Measurements from ENCODE around the gene C9orf153.

C9orf153 gene

DNA sequence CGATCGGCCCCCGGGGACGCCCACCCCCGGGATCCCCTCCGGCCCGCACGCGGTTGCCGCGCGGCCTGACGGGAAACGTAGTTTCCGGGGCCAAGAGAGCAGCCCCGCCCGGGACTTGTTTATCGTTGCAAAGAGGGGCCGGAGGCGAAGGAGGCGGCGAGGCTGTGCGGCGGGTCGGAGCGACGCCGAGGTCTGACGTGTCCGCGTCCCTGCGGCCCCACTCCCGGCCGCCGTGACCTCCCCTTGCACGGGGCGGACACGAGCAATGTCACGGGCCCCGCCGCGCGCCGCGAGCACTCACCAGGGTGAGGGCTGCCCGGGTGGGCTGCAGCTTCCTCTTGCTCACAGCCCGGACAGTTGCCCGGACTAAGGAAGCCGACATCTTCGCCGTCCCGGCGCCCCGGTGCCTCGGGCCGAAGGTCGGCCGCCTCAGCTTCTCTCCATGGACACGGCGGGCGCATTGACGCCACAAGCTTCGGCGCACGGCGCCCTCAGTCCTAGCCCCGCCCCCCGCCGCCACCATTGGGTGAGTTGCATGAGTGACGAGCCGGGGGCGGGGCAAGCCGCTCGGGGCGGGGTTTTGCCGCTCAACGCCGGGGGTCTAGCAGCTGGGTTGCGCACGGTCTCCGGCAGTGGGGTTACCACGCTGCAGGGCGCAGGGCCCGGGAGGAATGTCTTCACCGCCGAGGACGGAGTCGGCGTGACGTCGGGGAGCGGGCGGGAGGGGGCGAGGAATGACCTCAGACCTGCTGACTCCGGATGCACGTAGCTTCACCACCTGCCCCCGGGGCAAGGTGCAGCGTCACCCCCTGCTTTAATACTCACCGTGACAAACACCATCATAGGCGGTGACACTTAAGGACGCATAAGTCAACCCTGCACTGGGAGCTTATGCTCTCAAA lies 22.9 kb upstream of the C9orf153 start, which contains the start of gene ISCA1:
Gene ISCA1, minus strand, starts transcription at position 462 of the 902 bp plus-strand sequence. Its CDS starts 80 bp downstream, at position 382.
- peak within 1 kb of the TSS; percentile 94 for H3K27ac ChIP-seq
- TF ChIP-seq, protein P1, sequence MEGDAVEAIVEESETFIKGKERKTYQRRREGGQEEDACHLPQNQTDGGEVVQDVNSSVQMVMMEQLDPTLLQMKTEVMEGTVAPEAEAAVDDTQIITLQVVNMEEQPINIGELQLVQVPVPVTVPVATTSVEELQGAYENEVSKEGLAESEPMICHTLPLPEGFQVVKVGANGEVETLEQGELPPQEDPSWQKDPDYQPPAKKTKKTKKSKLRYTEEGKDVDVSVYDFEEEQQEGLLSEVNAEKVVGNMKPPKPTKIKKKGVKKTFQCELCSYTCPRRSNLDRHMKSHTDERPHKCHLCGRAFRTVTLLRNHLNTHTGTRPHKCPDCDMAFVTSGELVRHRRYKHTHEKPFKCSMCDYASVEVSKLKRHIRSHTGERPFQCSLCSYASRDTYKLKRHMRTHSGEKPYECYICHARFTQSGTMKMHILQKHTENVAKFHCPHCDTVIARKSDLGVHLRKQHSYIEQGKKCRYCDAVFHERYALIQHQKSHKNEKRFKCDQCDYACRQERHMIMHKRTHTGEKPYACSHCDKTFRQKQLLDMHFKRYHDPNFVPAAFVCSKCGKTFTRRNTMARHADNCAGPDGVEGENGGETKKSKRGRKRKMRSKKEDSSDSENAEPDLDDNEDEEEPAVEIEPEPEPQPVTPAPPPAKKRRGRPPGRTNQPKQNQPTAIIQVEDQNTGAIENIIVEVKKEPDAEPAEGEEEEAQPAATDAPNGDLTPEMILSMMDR (conservative IDR thresholded peaks at IDR 0.05; ENCODE audit: low read depth), result no peak
- POLR2A ChIA-PET (ENCODE audit: low non-redundant PET), result interaction anchor here (1.1 to 1.4 kb wide), 2 partner anchors 17 to 69 kb away, joined by 3 to 4 read pairs; no protein-coding TSS in a partner anchor
- DNase-seq (ENCODE audit: low spot score), result peak; percentile 90
- CTCF ChIA-PET, result no interaction called here

DNA sequence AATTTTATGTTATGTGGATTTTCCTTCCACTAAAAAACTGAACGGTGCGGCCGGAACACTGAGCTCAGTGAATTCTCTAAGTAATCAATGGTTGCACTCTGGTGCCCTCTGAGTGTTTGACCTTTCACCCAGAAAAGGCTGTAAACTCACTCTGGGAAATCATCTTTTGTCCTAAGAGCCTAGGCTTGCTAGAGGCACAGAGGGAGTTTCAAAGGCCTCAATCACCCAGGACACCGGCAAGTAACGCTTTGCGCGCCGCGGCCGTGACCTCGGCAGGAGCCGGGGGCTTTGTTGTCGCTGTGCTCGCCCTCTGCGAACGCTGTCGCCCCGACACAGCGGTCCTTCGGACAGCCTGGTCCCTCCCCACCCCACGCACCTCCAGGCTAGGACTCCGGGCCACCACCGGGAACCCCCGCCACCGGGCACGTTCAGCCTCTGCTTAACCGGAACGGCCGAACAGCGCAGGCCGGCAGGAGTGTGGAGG lies 22.2 kb upstream of the C9orf153 start:
- POLR2A ChIA-PET (ENCODE audit: low non-redundant PET), result interaction anchor here (1.4 kb wide), 1 partner anchor 18 kb away, joined by 4 read pairs; no protein-coding TSS in a partner anchor
- TF ChIP-seq, protein P1 (conservative IDR thresholded peaks at IDR 0.05; ENCODE audit: low read depth), result no peak
- no peak for DNase-seq (ENCODE audit: low spot score)
- CTCF ChIA-PET, result no interaction called here
- peak overlapping the region; percentile 94 for H3K27ac ChIP-seq

DNA sequence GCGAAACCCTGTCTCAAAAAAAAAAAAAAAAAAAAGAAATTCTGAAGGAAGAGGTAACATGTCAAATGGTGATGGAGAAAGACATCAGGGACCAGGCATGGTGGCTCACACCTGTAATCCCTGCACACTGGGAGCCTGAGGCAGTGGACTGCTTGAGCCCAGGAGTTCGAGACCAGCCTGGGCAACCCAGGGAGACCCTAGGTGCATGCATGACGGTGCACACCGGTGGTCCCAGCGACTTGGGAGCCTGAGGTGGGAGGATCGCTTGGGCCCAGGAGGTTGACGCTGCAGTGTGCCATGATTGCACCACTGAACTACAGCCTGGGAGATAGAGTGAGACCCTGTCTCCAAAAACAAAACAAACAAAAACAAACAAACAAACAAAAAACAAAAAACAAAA lies 21.1 kb upstream of the C9orf153 start:
- no peak overlapping the region for H3K27ac ChIP-seq
- POLR2A ChIA-PET (ENCODE audit: low non-redundant PET), result interaction anchor here (0.7 kb wide), 1 partner anchor 457 kb away, joined by 8 read pairs; no protein-coding TSS in a partner anchor
- TF ChIP-seq, protein P1 (conservative IDR thresholded peaks at IDR 0.05; ENCODE audit: low read depth), result no peak
- CTCF ChIA-PET, result no interaction called here
- DNase-seq (ENCODE audit: low spot score), result no peak

DNA sequence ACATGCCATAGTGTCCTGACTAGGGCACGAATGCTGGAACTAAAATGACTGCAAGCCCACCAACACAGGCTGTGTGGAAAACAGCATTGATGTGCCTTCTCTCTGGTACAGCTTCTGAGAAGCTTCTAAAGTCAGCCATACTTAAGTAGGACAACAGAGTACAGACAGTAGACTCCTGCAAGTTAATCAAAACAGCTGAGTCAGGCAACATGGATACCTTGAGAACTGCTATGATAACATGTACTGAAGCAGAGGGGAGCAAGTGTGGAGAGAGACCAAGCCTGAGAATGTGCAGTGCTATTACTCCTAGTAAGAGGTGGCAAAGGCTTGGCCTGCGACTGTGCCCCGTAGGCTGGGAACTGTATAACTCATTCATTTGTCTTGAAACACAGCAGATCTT lies 20.4 kb upstream of the C9orf153 start:
- ChIA-PET POLR2A (ENCODE audit: low non-redundant PET) (interaction anchor here (0.7 kb wide), 1 partner anchor 456 kb away, joined by 8 read pairs; no protein-coding TSS in a partner anchor), CTCF (no interaction called here)
- DNase-seq (ENCODE audit: low spot score), result no peak
- H3K27ac ChIP-seq, result no peak overlapping the region
- TF ChIP-seq, protein P1 (conservative IDR thresholded peaks at IDR 0.05; ENCODE audit: low read depth), result no peak

DNA sequence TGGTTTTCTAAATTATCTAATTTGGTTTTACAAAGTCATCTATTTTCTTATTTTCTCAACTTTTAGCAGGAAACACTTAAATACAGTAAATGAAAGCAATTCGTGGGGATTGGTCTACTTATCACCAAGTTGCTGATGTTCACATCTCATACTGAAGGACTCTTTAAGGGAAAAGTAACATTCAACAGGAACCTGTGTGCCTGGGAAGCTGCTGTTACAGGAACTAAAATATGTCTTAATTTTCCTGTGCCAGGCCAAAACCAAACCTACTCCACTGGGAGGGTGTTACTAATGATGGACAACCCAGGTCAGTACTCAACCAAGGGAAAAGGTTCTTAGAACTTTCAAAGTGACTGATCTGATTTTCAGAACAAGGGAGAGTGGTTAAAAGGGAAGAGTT lies 17.6 kb upstream of the C9orf153 start:
- TF ChIP-seq, protein P1 (conservative IDR thresholded peaks at IDR 0.05; ENCODE audit: low read depth), result no peak
- ChIA-PET CTCF (no interaction called here), POLR2A (ENCODE audit: low non-redundant PET) (no interaction called here)
- no peak for DNase-seq (ENCODE audit: low spot score)
- H3K27ac ChIP-seq, result no peak overlapping the region

DNA sequence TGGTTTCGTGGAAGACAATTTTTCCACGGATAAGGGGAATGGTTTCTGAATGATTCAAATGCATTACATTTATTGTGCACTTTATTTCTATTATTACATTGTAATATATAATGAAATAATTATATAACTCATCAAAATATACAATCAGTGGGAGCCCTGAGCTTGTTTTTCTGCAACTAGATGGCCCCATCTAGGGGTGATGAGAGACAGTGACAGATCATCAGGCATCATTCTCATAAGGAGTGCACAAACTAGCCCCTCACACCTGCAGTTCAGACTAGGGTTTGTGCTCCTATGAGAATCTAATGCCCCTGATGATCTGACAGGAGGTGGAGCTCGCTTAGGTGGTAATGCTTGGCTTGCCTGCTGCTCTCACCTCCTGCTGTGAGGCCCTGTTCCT lies 16.5 kb upstream of the C9orf153 start:
- POLR2A ChIA-PET (ENCODE audit: low non-redundant PET), result no interaction called here
- no peak overlapping the region for H3K27ac ChIP-seq
- TF ChIP-seq, protein P1 (conservative IDR thresholded peaks at IDR 0.05; ENCODE audit: low read depth), result no peak
- CTCF ChIA-PET, result interaction anchor here (0.6 kb wide), 1 partner anchor 1599 kb away, joined by 3 read pairs; no protein-coding TSS in a partner anchor
- DNase-seq (ENCODE audit: low spot score), result no peak
